ENCODE data around the gene TFAP2B.

DNA sequence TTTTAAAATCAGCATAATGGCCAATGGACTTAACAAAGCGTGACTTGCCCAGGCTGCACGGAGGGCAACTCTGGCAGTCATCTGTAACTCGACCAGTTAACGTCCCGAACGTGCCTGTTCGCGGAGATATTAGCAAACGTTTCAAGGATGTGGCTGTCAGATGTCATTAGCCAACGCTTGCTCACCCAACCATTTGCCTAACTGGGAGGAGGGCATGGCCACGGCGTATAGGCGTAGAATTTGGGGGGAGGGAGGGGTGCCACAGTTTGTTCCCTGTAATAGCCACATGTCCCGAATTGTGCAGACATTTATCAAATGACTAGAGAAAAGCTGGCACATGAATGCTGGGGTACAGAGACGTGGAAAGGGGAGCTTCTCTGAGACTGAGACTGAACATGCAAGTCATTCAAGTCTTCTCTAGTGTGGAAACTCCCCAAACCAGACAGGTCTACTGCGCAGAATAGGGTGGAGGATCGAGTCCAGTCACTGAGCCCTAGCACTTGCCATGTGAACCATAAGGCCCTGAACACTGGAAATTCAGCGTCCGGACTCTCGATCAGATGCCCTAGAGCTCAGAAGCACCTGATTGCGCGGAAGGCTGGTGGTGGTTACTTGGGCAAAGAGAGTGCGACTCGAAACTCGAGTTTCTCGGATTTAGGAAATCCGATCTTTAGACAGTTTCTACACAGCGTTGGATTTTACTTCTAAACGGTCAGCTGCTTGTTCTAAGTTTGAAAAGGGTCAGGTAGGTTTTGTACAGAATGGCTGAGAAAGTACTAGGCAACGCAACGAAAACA is 32.6 kb downstream of the TFAP2B start:
- TF ChIP-seq POLR2AphosphoS5 (IDR thresholded peaks at IDR 0.05; ENCODE audit: low read depth, low read length): no peak
- no peak for TF ChIP-seq TAF1 (IDR thresholded peaks at IDR 0.05; ENCODE audit: borderline replicate concordance, insufficient read depth, low read length)
- TF ChIP-seq, protein P1, sequence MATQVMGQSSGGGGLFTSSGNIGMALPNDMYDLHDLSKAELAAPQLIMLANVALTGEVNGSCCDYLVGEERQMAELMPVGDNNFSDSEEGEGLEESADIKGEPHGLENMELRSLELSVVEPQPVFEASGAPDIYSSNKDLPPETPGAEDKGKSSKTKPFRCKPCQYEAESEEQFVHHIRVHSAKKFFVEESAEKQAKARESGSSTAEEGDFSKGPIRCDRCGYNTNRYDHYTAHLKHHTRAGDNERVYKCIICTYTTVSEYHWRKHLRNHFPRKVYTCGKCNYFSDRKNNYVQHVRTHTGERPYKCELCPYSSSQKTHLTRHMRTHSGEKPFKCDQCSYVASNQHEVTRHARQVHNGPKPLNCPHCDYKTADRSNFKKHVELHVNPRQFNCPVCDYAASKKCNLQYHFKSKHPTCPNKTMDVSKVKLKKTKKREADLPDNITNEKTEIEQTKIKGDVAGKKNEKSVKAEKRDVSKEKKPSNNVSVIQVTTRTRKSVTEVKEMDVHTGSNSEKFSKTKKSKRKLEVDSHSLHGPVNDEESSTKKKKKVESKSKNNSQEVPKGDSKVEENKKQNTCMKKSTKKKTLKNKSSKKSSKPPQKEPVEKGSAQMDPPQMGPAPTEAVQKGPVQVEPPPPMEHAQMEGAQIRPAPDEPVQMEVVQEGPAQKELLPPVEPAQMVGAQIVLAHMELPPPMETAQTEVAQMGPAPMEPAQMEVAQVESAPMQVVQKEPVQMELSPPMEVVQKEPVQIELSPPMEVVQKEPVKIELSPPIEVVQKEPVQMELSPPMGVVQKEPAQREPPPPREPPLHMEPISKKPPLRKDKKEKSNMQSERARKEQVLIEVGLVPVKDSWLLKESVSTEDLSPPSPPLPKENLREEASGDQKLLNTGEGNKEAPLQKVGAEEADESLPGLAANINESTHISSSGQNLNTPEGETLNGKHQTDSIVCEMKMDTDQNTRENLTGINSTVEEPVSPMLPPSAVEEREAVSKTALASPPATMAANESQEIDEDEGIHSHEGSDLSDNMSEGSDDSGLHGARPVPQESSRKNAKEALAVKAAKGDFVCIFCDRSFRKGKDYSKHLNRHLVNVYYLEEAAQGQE (IDR thresholded peaks at IDR 0.05; ENCODE audit: insufficient read depth in 1 of 2, low read depth in 2 of 2, low read length in 2 of 2): no peak
- no peak for TF ChIP-seq SIN3A (IDR thresholded peaks at IDR 0.05; ENCODE audit: borderline replicate concordance, insufficient read depth, low read length)
- TF ChIP-seq FOXP2 (optimal IDR thresholded peaks at IDR 0.05; ENCODE audit: borderline replicate concordance, extremely low read depth, extremely low read length, insufficient read depth): no peak

All from PFSK-1 (cell line).